HepG2 (cell line): ENCODE results near the gene APOM. TPM values are rescaled to one million over a fixed set of nuclear protein-coding genes. Genes with fewer than 3 reads are reported as not detected.

Experiments
- ATAC-seq: fragments of 200-7000 bp; cut with Tn5 transposase; 3 replicates; pipeline ENCODE4 v1.9.1; 2020; ENCODE audit warnings: mild to moderate bottlenecking, moderate library complexity
- BruUV-seq: library from RNA; stranded (reverse); fragments of 400-500 nt; replicated peaks from 2 replicates; lab custom pipeline; 2021; lab: Mats Ljungman, UMichigan
- CTCF ChIA-PET: fragments of 300-600 bp; formaldehyde crosslinking; extraction: SDS; loops from one replicate; lab custom pipeline; 2021; ENCODE audit warnings: low total read pairs, inconsistent platforms, low intra/inter-chr PET ratio; lab: Yijun Ruan, JAX
- POLR2A ChIA-PET: fragments of 350-600 bp; sonication (Branson Sonifier 250); formaldehyde crosslinking; loops from one replicate; lab custom pipeline; 2020; ENCODE audit warnings: antibody characterized with exemption, inconsistent platforms; lab: Yijun Ruan, JAX
- DNase-seq: peaks from one replicate; pipeline ENCODE4 v3.0.0-alpha.2; 2015; ENCODE audit warnings: low spot score
- FAIRE-seq: peaks from 3 replicates; lab custom pipeline; 2011; peaks lifted over from hg19 to GRCh38; lab: Jason Lieb, UNC
- H2AFZ ChIP-seq: one replicate; pipeline ENCODE4 v1.6.1; 2011; ENCODE audit warnings: low read length, inconsistent platforms
- H3K27ac ChIP-seq: fragments of 300-600 bp; 3 replicates; pipeline ENCODE4 v1.8.0; 2011; ENCODE audit warnings: mixed run types, mild to moderate bottlenecking, mixed read lengths, low read length, inconsistent platforms; ENCODE audit not compliant: insufficient read depth; ENCODE audit errors: extremely low read length
- H3K27me3 ChIP-seq, 2 experiments: fragments of 200-600 bp in 1 of 2; 2 replicates in 1 of 2; 3 replicates in 1 of 2; pipeline versions ENCODE4 v1.6.0 to v1.8.0; 2011; ENCODE audit warnings: low read length in 2 of 2, mild to moderate bottlenecking in 2 of 2, moderate library complexity in 2 of 2, inconsistent platforms in 1 of 2; ENCODE audit not compliant: insufficient read depth in 2 of 2, control insufficient read depth in 1 of 2
- H3K36me3 ChIP-seq, 2 experiments: fragments of 200-600 bp in 1 of 2; replicated peaks in 1 of 2; 2 replicates in 1 of 2; 3 replicates in 1 of 2; pipeline versions ENCODE4 v1.5.1 to v1.8.0; 2011; ENCODE audit warnings: low read length in 2 of 2, inconsistent platforms in 1 of 2; ENCODE audit not compliant: insufficient read depth in 2 of 2, control insufficient read depth in 1 of 2
- H3K4me1 ChIP-seq: 2 replicates; pipeline ENCODE4 v1.5.1; 2012; ENCODE audit warnings: low read length, inconsistent platforms; ENCODE audit not compliant: insufficient read depth
- H3K4me2 ChIP-seq: 2 replicates; pipeline ENCODE4 v1.6.0; 2011; ENCODE audit warnings: low read depth, low read length, inconsistent platforms
- H3K4me3 ChIP-seq, 3 experiments: fragments of 200-600 bp in 1 of 3; sonication (generic), shearing (Covaris generic) in 1 of 3; replicated peaks in 1 of 3; 2 replicates each; pipeline ENCODE4 v1.5.1; 2011 to 2016; ENCODE audit warnings: low read length in 3 of 3, inconsistent platforms in 2 of 3, low read depth in 2 of 3, mild to moderate bottlenecking in 2 of 3, control low read depth in 1 of 3, mixed read lengths in 1 of 3; ENCODE audit not compliant: insufficient read depth in 1 of 3
- H3K79me2 ChIP-seq: one replicate; pipeline ENCODE4 v1.6.1; 2011; ENCODE audit warnings: low read length, inconsistent platforms; ENCODE audit not compliant: insufficient read depth
- H3K9ac ChIP-seq: 2 replicates; pipeline ENCODE4 v1.6.0; 2011; ENCODE audit warnings: mild to moderate bottlenecking, low read depth, low read length, inconsistent platforms; ENCODE audit not compliant: insufficient read depth
- H3K9me3 ChIP-seq: 2 replicates; pipeline ENCODE4 v1.5.1; 2012; ENCODE audit warnings: mild to moderate bottlenecking, low read length
- H4K20me1 ChIP-seq: 2 replicates; pipeline ENCODE4 v1.6.0; 2011; ENCODE audit warnings: inconsistent platforms, mild to moderate bottlenecking, low read length, moderate library complexity; ENCODE audit not compliant: insufficient read depth
- HES4 ChIP-seq: sonication (generic); formaldehyde crosslinking; IDR thresholded peaks from 2 replicates; pipeline ENCODE4 v1.9.0; 2021; ENCODE audit warnings: mild to moderate bottlenecking, missing genetic modification reagents, borderline replicate concordance
- HOXD1 ChIP-seq: sonication (generic); formaldehyde crosslinking; IDR thresholded peaks from 2 replicates; pipeline ENCODE4 v1.5.0; 2020; ENCODE audit warnings: missing genetic modification reagents
- PAF1 ChIP-seq: IDR thresholded peaks from 2 replicates; pipeline ENCODE4 v1.6.1; 2016; ENCODE audit warnings: missing genetic modification reagents, missing compliant biosample characterization
- SMAD3 ChIP-seq: sonication (generic); formaldehyde crosslinking; IDR thresholded peaks from 2 replicates; pipeline ENCODE4 v1.4.0; 2020; ENCODE audit warnings: missing genetic modification reagents
- SP2 ChIP-seq: sonication (generic); formaldehyde crosslinking; IDR thresholded peaks from 2 replicates; pipeline ENCODE4 v1.5.1; 2020; ENCODE audit warnings: mild to moderate bottlenecking, missing genetic modification reagents
- STAG1 ChIP-seq: sonication (generic); formaldehyde crosslinking; IDR thresholded peaks from 2 replicates; pipeline ENCODE4 v1.4.0; 2020; ENCODE audit warnings: missing genetic modification reagents
- TARDBP ChIP-seq: sonication (generic); formaldehyde crosslinking; IDR thresholded peaks from 2 replicates; pipeline ENCODE4 v1.8.0; 2022; ENCODE audit warnings: mild to moderate bottlenecking, missing genetic modification reagents
- ZBTB38 ChIP-seq: sonication (generic); formaldehyde crosslinking; IDR thresholded peaks from 2 replicates; pipeline ENCODE4 v1.5.1; 2020; ENCODE audit warnings: mild to moderate bottlenecking, missing genetic modification reagents
- ZNF263 ChIP-seq: sonication (generic); formaldehyde crosslinking; IDR thresholded peaks from 2 replicates; pipeline ENCODE4 v1.4.0; 2020; ENCODE audit warnings: missing genetic modification reagents
- WGBS: methylation state at CpG from one replicate; pipeline ENCODE4 v1.1.6; 2017; ENCODE audit warnings: low lambda C conversion rate; 5-methylcytosine and 5-hydroxymethylcytosine counted together
- in situ Hi-C: cut with HindIII; loops from 2 replicates; pipeline ENCODE4 v1.10.0; 2017; ENCODE audit warnings: low pct_unique_long_range_greater_than_20kb; ENCODE audit not compliant: extremely low pct_ligation_motif_present
- intact Hi-C: fragments of 100-400 bp; cut with micrococcal nuclease; formaldehyde crosslinking; loops from one replicate; pipeline ENCODE4 v1.10.0; 2022; ENCODE audit not compliant: unreplicated experiment
- polyA plus RNA-seq, 8 experiments: library from polyadenylated mRNA; depleted of rRNA in 3 of 8; stranded (reverse) in 7 of 8; unstranded in 1 of 8; fragments of >200 nt; fragmentation: Illumina TruSeq in 4 of 8; extraction: Trizol in 4 of 8; gene quantifications; 2 replicates each; pipeline versions ENCODE4 v1.2.1 to v1.2.3, GENCODE V29; 2011 to 2016; ENCODE audit warnings: low read depth in 4 of 8, missing spikeins in 1 of 8, mixed read lengths in 1 of 8; ENCODE audit not compliant: insufficient read depth in 1 of 8
- total RNA-seq, 5 experiments: library from RNA; depleted of rRNA; stranded (reverse); fragments of >200 nt; fragmentation: Illumina TruSeq; extraction: Trizol; gene quantifications; 2 replicates each; pipeline ENCODE4 v1.2.3, GENCODE V29; 2016; ENCODE audit warnings: low read depth in 1 of 5
- TF ChIP-seq, protein P1 (sequence below): sonication (generic); formaldehyde crosslinking; IDR thresholded peaks from 2 replicates; pipeline ENCODE4 v1.5.1; 2020; ENCODE audit warnings: missing genetic modification reagents, mild to moderate bottlenecking, borderline replicate concordance
- TF ChIP-seq, protein P2 (sequence below): sonication (generic); formaldehyde crosslinking; IDR thresholded peaks from 2 replicates; pipeline ENCODE4 v1.5.0; 2020; ENCODE audit warnings: missing genetic modification reagents, mild to moderate bottlenecking, borderline replicate concordance
- TF ChIP-seq, protein P3 (sequence below): sonication (generic); formaldehyde crosslinking; IDR thresholded peaks from 2 replicates; pipeline ENCODE4 v1.8.1; 2023; ENCODE audit warnings: mild to moderate bottlenecking, missing genetic modification reagents
- TF ChIP-seq, protein P4 (sequence below): sonication (generic); formaldehyde crosslinking; IDR thresholded peaks from 2 replicates; pipeline ENCODE4 v1.4.0; 2020; ENCODE audit warnings: missing genetic modification reagents

APOM gene
- total and polyA plus RNA-seq, 2 of the 13 experiments (the other 11 are each of a cell fraction or from before 2014, with no cell fraction given): 98.2 to 1,140 TPM

DNA sequence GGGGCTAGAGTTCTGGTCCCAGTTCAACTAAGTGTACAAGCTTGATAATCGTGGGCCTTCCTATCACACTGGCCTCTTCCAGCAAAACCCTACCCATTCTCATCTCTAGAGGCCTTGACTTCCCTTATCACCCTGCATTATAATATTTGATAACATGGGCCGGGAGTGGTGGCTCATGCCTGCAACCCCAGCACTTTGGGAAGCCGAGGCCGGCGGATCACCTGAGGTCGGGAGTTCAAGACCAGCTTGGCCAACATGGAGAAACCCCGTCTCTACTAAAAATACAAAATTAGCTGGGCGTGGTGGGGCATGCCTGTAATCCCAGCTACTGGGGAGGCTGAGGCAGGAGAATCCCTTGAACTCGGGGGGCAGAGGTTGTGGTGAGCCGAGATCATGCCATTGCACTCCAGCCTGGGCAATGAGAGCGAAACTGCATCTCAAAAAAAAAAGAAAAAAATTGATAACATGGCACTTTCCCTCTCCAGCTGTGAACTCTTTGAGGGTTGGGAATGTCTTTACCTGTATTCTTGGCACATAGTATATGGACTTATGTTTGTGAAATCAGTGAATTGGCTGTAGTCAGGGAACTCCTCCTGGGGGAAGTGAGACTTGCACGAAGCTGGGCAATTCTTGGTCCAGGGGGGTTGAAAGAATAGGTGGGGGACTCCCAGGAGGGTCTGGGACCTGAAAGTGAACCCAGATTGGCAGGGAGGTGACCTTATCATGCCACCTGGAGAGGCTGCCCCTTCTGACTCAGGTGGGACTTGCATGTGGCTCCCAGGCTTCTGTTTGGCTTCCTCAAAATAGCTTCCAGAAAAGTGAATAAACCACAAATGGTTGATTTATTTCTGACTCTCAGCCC is 5.8 kb downstream of the APOM start:
- Histone ChIP-seq H3K4me3 (peak overlapping the region in 1 of 3 experiments; percentile 78; a peak in 1 of 6 replicates), H3K4me1 (peaks cover 78% of the 10 kb centered on the region), H3K9me3 (no peaks in the 10 kb centered on the region)
- TF ChIP-seq SP2 (CRISPR knock-in tag) (no peak), ZNF263 (CRISPR knock-in tag) (no peak), HOXD1 (0 out of 2 replicates have a peak, but pooled peaks have one; percentile 8), SMAD3 (CRISPR knock-in tag) (no peak), PAF1 (CRISPR knock-in tag) (peak; percentile 83), HES4 (CRISPR knock-in tag) (peak; percentile 14; the same call in 1 of the 2 replicates), TARDBP (CRISPR knock-in tag) (0 out of 2 replicates have a peak, but pooled peaks have one; percentile 5), ZBTB38 (no peak), STAG1 (no peak)
- TF ChIP-seq, protein P1, sequence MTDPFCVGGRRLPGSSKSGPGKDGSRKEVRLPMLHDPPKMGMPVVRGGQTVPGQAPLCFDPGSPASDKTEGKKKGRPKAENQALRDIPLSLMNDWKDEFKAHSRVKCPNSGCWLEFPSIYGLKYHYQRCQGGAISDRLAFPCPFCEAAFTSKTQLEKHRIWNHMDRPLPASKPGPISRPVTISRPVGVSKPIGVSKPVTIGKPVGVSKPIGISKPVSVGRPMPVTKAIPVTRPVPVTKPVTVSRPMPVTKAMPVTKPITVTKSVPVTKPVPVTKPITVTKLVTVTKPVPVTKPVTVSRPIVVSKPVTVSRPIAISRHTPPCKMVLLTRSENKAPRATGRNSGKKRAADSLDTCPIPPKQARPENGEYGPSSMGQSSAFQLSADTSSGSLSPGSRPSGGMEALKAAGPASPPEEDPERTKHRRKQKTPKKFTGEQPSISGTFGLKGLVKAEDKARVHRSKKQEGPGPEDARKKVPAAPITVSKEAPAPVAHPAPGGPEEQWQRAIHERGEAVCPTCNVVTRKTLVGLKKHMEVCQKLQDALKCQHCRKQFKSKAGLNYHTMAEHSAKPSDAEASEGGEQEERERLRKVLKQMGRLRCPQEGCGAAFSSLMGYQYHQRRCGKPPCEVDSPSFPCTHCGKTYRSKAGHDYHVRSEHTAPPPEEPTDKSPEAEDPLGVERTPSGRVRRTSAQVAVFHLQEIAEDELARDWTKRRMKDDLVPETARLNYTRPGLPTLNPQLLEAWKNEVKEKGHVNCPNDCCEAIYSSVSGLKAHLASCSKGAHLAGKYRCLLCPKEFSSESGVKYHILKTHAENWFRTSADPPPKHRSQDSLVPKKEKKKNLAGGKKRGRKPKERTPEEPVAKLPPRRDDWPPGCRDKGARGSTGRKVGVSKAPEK (CRISPR knock-in tag): 0 out of 2 replicates have a peak, but pooled peaks have one; percentile 1
- TF ChIP-seq, protein P2, sequence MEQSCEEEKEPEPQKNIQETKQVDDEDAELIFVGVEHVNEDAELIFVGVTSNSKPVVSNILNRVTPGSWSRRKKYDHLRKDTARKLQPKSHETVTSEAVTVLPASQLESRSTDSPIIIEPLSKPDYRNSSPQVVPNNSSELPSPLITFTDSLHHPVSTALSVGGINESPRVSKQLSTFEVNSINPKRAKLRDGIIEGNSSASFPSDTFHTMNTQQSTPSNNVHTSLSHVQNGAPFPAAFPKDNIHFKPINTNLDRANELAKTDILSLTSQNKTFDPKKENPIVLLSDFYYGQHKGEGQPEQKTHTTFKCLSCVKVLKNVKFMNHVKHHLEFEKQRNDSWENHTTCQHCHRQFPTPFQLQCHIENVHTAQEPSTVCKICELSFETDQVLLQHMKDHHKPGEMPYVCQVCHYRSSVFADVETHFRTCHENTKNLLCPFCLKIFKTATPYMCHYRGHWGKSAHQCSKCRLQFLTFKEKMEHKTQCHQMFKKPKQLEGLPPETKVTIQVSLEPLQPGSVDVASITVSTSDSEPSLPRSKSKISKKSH (CRISPR knock-in tag): no peak
- TF ChIP-seq, protein P3, sequence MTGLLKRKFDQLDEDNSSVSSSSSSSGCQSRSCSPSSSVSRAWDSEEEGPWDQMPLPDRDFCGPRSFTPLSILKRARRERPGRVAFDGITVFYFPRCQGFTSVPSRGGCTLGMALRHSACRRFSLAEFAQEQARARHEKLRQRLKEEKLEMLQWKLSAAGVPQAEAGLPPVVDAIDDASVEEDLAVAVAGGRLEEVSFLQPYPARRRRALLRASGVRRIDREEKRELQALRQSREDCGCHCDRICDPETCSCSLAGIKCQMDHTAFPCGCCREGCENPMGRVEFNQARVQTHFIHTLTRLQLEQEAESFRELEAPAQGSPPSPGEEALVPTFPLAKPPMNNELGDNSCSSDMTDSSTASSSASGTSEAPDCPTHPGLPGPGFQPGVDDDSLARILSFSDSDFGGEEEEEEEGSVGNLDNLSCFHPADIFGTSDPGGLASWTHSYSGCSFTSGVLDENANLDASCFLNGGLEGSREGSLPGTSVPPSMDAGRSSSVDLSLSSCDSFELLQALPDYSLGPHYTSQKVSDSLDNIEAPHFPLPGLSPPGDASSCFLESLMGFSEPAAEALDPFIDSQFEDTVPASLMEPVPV (CRISPR knock-in tag): no peak
- TF ChIP-seq, protein P4, sequence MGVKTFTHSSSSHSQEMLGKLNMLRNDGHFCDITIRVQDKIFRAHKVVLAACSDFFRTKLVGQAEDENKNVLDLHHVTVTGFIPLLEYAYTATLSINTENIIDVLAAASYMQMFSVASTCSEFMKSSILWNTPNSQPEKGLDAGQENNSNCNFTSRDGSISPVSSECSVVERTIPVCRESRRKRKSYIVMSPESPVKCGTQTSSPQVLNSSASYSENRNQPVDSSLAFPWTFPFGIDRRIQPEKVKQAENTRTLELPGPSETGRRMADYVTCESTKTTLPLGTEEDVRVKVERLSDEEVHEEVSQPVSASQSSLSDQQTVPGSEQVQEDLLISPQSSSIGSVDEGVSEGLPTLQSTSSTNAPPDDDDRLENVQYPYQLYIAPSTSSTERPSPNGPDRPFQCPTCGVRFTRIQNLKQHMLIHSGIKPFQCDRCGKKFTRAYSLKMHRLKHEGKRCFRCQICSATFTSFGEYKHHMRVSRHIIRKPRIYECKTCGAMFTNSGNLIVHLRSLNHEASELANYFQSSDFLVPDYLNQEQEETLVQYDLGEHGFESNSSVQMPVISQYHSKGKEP: no peak

More for the DNA sequence above, 5.8 kb downstream of the APOM start:
- DNase-seq (no peak), ATAC-seq (no peak), FAIRE-seq (no peak)
- intact Hi-C loops (no loop called here), in situ Hi-C loops (no loop called here)
- Histone ChIP-seq H3K27me3 (no peaks in the 10 kb centered on the region; a peak in 1 of 5 replicates), H3K9ac (no peak overlapping the region), H3K36me3 (peaks cover 10 to 20% of the 10 kb centered on the region in 2 experiments), H2AFZ (no peak overlapping the region), H4K20me1 (peaks cover 19% of the 10 kb centered on the region; the same call in 1 of the 2 replicates), H3K79me2 (peaks cover 67% of the 10 kb centered on the region), H3K4me2 (peak overlapping the region; percentile 100), H3K27ac (peak overlapping the region; percentile 73)
- POLR2A ChIA-PET: interaction anchor here (0.7 to 7.4 kb wide), 24 partner anchors 8 to 530 kb away, joined by 3 to 438 read pairs (median 5); partner anchors contain the start of genes ABHD16A, AIF1, APOM and BAG6
- BruUV-seq: no TSS peak
- WGBS: 93% methylated on average over 12 of the region's 12 CpGs
- CTCF ChIA-PET: no interaction called here
